Activated CD8-positive, alpha-beta memory T cell treated with anti-CD3 and anti-CD28 coated beads, Interleukin-2, amount 10 ng/mL, durations not matched to agents 7 days and 5 days (primary cell): Measurements from ENCODE around the gene OSBPL3. TPM values are rescaled to one million over a fixed set of nuclear protein-coding genes. Genes with fewer than 3 reads are reported as not detected.

Experiments
- ATAC-seq: fragments of 150-1000 bp; cut with Tn5 transposase; one replicate; pipeline ENCODE4 v1.10.0; 2021; ENCODE audit warnings: moderate library complexity
- CTCF ChIA-PET: fragments of 350-600 bp; sonication (Branson Sonifier 250); formaldehyde crosslinking; loops from one replicate; lab custom pipeline; 2021; ENCODE audit warnings: antibody characterized with exemption; lab: Charles Lee
- DNase-seq: peaks from one replicate; pipeline ENCODE4 v3.0.0-alpha.2; 2020
- H3K27ac Mint-ChIP-seq: one replicate; pipeline ENCODE4 v1.8.0; 2021; ENCODE audit warnings: mild to moderate bottlenecking, mixed read lengths
- H3K27me3 Mint-ChIP-seq: one replicate; pipeline ENCODE4 v1.8.0; 2021; ENCODE audit warnings: mixed read lengths
- H3K36me3 Mint-ChIP-seq: one replicate; pipeline ENCODE4 v1.8.0; 2021; ENCODE audit warnings: mild to moderate bottlenecking, mixed read lengths
- H3K4me1 Mint-ChIP-seq: one replicate; pipeline ENCODE4 v1.8.0; 2021; ENCODE audit warnings: mixed read lengths
- H3K4me3 Mint-ChIP-seq: one replicate; pipeline ENCODE4 v1.8.0; 2021; ENCODE audit warnings: mild to moderate bottlenecking, moderate library complexity, mixed read lengths
- H3K9me3 Mint-ChIP-seq: one replicate; pipeline ENCODE4 v1.8.0; 2022; ENCODE audit warnings: low read depth, mixed read lengths
- total RNA-seq, 2 experiments: library from RNA; stranded (reverse); gene quantifications; one replicate each; pipeline ENCODE4 v1.2.3, GENCODE V29; 2021

Gene OSBPL3
- total RNA-seq, 2 experiments from 2014 or later, result 98.3 to 133 TPM

DNA sequence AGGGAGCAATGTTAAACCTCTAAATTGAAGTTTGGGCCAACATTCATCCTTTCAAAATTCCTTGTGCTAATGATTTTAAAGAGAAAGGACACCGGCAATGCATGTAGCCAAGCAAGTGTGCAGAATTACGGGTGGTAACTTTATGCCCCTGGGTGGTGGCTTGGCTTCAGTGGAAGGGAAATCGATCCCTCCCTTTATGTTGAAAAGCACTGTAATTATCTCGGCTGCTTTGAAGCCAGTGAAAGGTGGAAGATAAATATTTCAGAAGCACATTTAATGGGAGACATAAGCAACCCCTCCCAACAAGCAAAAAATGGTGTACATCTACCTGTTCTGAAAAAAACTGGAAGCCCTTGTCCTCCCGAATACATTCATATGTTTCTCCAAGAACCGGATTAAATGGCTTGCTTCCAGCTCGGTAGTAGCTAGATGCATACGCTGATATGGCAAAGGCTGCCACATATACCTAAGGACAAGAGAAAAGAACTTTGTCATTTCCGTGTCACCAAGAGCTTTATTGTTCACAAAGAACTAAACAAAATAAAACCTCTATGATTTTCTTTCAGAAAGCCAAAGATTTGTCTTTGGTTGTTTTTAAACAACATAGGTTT, 149.4 kb downstream of the OSBPL3 start:
- CTCF ChIA-PET, result interaction anchor here (1.4 kb wide), 1 partner anchor 149 kb away, joined by 5 read pairs; no protein-coding TSS in a partner anchor
- H3K4me3 Mint-ChIP-seq, result no peak overlapping the region
- no peak for ATAC-seq
- H3K4me1 Mint-ChIP-seq, result peaks cover 74% of the 10 kb centered on the region
- no peaks in the 10 kb centered on the region for H3K27me3 Mint-ChIP-seq
- no peaks in the 10 kb centered on the region for H3K9me3 Mint-ChIP-seq
- H3K36me3 Mint-ChIP-seq, result peaks cover 70% of the 10 kb centered on the region
- no peak for DNase-seq
- H3K27ac Mint-ChIP-seq, result no peak overlapping the region

GRCh38 chr7:24829787-24830186, 150.2 kb downstream of the OSBPL3 start:
- peaks cover 78% of the 10 kb centered on the region for H3K4me1 Mint-ChIP-seq
- peak overlapping the region; percentile 32 for H3K27ac Mint-ChIP-seq
- H3K4me3 Mint-ChIP-seq, result no peak overlapping the region
- ATAC-seq (peak; percentile 68), DNase-seq (peak; percentile 54)
- peaks cover 78% of the 10 kb centered on the region for H3K36me3 Mint-ChIP-seq
- CTCF ChIA-PET, result interaction anchor here (1.1 to 1.4 kb wide), 2 partner anchors 16 to 150 kb away, joined by 3 to 5 read pairs; no protein-coding TSS in a partner anchor
- no peaks in the 10 kb centered on the region for H3K9me3 Mint-ChIP-seq
- no peaks in the 10 kb centered on the region for H3K27me3 Mint-ChIP-seq

GRCh38 chr7:24828891-24829661, 150.9 kb downstream of the OSBPL3 start:
- DNase-seq, result no peak
- H3K36me3 Mint-ChIP-seq, result peaks cover 82% of the 10 kb centered on the region
- no peak overlapping the region for H3K4me3 Mint-ChIP-seq
- no peaks in the 10 kb centered on the region for H3K9me3 Mint-ChIP-seq
- H3K27ac Mint-ChIP-seq, result peak overlapping the region; percentile 3
- CTCF ChIA-PET, result interaction anchor here (1.1 to 1.6 kb wide), 2 partner anchors 9 to 16 kb away, joined by 3 to 7 read pairs; no protein-coding TSS in a partner anchor
- H3K4me1 Mint-ChIP-seq, result peaks cover 82% of the 10 kb centered on the region
- H3K27me3 Mint-ChIP-seq, result no peaks in the 10 kb centered on the region
- no peak for ATAC-seq

- ATAC-seq, result no peak
- Mint-ChIP-seq H3K27me3 (no peaks in the 10 kb centered on the region), H3K27ac (peak overlapping the region; percentile 89), H3K9me3 (no peaks in the 10 kb centered on the region), H3K36me3 (peaks cover 81% of the 10 kb centered on the region), H3K4me3 (no peak overlapping the region), H3K4me1 (peaks cover 83% of the 10 kb centered on the region)
- no peak for DNase-seq
- CTCF ChIA-PET, result interaction anchor here (0.8 to 2.6 kb wide), 6 partner anchors 9 to 271 kb away, joined by 3 to 10 read pairs (median 8); no protein-coding TSS in a partner anchor
Measured at GRCh38 chr7:24827589-24827988, 152.4 kb downstream of the OSBPL3 start.

GRCh38 chr7:24827027-24827426, 153.0 kb downstream of the OSBPL3 start:
- peaks cover 79% of the 10 kb centered on the region for H3K36me3 Mint-ChIP-seq
- peak overlapping the region; percentile 55 for H3K4me3 Mint-ChIP-seq
- peak overlapping the region; percentile 89 for H3K27ac Mint-ChIP-seq
- DNase-seq (peak; percentile 56), ATAC-seq (peak; percentile 70)
- H3K4me1 Mint-ChIP-seq, result peaks cover 84% of the 10 kb centered on the region
- H3K27me3 Mint-ChIP-seq, result no peaks in the 10 kb centered on the region
- CTCF ChIA-PET, result interaction anchor here (0.8 to 2.6 kb wide), 8 partner anchors 10 to 272 kb away, joined by 3 to 10 read pairs (median 8); partner anchors contain the start of gene OSBPL3
- no peaks in the 10 kb centered on the region for H3K9me3 Mint-ChIP-seq

GRCh38 chr7:24826662-24827020, 153.3 kb downstream of the OSBPL3 start:
- Mint-ChIP-seq H3K27me3 (no peaks in the 10 kb centered on the region), H3K9me3 (no peaks in the 10 kb centered on the region), H3K4me1 (peaks cover 85% of the 10 kb centered on the region), H3K4me3 (peak overlapping the region; percentile 55), H3K36me3 (peaks cover 76% of the 10 kb centered on the region), H3K27ac (peak overlapping the region; percentile 89)
- DNase-seq (peak; percentile 57), ATAC-seq (peak; percentile 55)
- CTCF ChIA-PET, result interaction anchor here (1.4 to 2.6 kb wide), 7 partner anchors 10 to 267 kb away, joined by 3 to 10 read pairs (median 9); partner anchors contain the start of gene OSBPL3

DNA sequence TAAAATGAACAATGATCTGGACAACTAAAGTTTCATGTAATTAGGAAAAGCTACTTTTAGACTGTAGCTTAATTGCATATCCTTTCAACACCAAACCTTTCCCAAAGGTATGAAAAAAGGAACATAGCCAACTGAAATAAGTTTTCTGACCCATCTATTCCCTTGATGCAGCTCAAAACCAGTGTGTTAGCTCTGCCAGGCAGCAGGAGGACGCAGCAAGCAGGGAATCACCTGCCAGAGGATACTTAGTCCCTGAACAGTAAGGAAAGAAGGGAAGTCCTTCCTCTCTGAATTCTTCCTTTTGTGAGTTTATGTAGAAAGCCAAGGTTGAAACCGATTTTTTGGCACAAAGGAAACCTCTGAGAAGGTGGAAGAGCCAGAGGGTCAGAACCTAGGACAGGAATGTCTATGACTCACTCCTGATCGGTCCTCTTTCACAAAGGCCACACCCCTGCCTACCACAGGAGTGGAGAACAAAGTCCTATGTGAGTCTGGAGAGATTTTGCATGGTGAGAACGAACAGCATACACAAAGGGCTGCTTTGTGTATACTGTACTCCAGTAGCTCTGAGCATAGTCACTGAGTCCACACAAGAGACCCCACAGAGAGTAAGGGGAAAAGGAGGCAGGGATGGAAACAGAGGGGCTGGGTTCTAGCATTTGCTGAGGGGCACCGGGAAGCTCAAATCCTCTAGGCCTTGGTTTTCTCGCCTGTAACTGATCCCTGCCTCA, 153.9 kb downstream of the OSBPL3 start:
- DNase-seq (peak; percentile 47), ATAC-seq (peak; percentile 14)
- peak overlapping the region; percentile 55 for H3K4me3 Mint-ChIP-seq
- H3K27me3 Mint-ChIP-seq, result no peaks in the 10 kb centered on the region
- peaks cover 85% of the 10 kb centered on the region for H3K4me1 Mint-ChIP-seq
- no peaks in the 10 kb centered on the region for H3K9me3 Mint-ChIP-seq
- H3K27ac Mint-ChIP-seq, result peak overlapping the region; percentile 89
- H3K36me3 Mint-ChIP-seq, result peaks cover 75% of the 10 kb centered on the region
- CTCF ChIA-PET, result interaction anchor here (1.8 to 2.6 kb wide), 6 partner anchors 11 to 268 kb away, joined by 6 to 10 read pairs (median 9); partner anchors contain the start of gene OSBPL3

DNA sequence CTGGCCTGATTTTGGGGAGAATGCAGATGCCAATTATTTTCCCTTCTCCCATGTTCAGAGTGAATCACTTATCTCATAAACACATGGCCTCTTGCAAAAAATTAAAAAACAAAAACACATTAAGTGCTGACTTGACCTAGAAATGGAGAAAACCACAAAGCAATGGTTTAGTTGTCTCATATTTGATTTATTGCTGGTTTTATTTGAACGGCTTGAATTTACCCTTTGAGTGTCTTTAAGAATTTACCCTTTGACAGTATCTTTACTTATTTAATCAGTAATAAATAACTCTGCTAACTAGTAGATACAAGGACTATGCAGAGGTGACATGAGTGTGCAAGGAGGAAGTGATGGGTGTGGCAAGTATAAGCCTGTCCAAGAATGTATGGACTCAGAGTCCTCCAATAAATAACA, 154.6 kb downstream of the OSBPL3 start:
- ATAC-seq (no peak), DNase-seq (no peak)
- CTCF ChIA-PET, result interaction anchor here (2.4 to 2.6 kb wide), 4 partner anchors 12 to 268 kb away, joined by 8 to 10 read pairs (median 10); partner anchors contain the start of gene OSBPL3
- no peaks in the 10 kb centered on the region for H3K9me3 Mint-ChIP-seq
- H3K27me3 Mint-ChIP-seq, result no peaks in the 10 kb centered on the region
- H3K4me3 Mint-ChIP-seq, result no peak overlapping the region
- H3K4me1 Mint-ChIP-seq, result peaks cover 84% of the 10 kb centered on the region
- H3K36me3 Mint-ChIP-seq, result peaks cover 69% of the 10 kb centered on the region
- H3K27ac Mint-ChIP-seq, result peak overlapping the region; percentile 89

DNA sequence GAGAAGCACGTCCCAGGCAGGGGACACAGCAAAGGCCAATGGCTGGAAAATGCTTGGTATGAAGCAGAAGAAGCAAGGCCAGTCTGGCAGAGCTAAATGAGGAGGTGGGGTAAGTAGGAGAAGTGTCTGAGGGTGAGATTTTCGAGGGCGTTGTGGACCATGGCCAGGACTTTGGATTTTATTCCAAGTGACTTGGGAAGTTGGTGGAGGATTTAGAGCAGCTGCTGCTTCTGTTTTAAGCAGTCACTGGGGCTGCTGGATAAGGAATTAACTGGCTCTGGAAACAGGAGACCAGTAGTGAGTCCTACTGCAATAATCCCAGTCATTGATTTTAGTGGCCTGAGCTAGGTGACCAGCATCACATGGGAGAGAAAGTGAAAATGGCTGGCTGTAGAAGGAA, 155.1 kb downstream of the OSBPL3 start:
- Mint-ChIP-seq H3K4me1 (peaks cover 84% of the 10 kb centered on the region), H3K36me3 (peaks cover 69% of the 10 kb centered on the region), H3K27me3 (no peaks in the 10 kb centered on the region), H3K9me3 (no peaks in the 10 kb centered on the region), H3K4me3 (no peak overlapping the region), H3K27ac (peak overlapping the region; percentile 26)
- ATAC-seq (no peak), DNase-seq (no peak)
- CTCF ChIA-PET, result interaction anchor here (2.4 kb wide), 2 partner anchors 154 to 269 kb away, joined by 8 to 10 read pairs; partner anchors contain the start of gene OSBPL3

DNA sequence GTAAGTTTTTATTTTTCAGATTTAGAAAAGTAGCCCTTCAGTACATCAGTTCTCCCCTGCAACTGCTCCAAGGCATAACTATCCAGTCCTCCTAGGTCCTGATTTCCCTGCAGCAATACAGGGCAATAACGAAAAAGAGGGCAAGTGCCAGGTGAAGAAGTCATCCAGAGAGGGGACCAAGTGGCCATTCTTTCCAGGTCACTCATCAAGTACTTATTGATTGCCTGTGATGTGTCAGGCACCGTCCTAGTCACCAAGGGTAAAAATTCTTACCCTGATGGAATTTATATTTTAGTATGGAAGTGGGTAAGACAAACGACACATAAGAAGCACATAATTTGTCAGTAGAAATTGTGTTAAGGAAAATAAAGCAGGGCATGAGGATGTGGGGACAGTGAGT, 155.6 kb downstream of the OSBPL3 start:
- no peak overlapping the region for H3K4me3 Mint-ChIP-seq

GRCh38 chr7:24821754-24822054, 158.3 kb downstream of the OSBPL3 start:
- H3K27me3 Mint-ChIP-seq, result no peaks in the 10 kb centered on the region

More for the DNA sequence above, 155.6 kb downstream of the OSBPL3 start:
- ATAC-seq (no peak), DNase-seq (no peak)
- CTCF ChIA-PET, result interaction anchor here (2.4 kb wide), 2 partner anchors 155 to 269 kb away, joined by 8 to 10 read pairs; partner anchors contain the start of gene OSBPL3
- peaks cover 82% of the 10 kb centered on the region for H3K4me1 Mint-ChIP-seq
- no peak overlapping the region for H3K27ac Mint-ChIP-seq
- peaks cover 66% of the 10 kb centered on the region for H3K36me3 Mint-ChIP-seq
- H3K9me3 Mint-ChIP-seq, result no peaks in the 10 kb centered on the region
- no peaks in the 10 kb centered on the region for H3K27me3 Mint-ChIP-seq

DNA sequence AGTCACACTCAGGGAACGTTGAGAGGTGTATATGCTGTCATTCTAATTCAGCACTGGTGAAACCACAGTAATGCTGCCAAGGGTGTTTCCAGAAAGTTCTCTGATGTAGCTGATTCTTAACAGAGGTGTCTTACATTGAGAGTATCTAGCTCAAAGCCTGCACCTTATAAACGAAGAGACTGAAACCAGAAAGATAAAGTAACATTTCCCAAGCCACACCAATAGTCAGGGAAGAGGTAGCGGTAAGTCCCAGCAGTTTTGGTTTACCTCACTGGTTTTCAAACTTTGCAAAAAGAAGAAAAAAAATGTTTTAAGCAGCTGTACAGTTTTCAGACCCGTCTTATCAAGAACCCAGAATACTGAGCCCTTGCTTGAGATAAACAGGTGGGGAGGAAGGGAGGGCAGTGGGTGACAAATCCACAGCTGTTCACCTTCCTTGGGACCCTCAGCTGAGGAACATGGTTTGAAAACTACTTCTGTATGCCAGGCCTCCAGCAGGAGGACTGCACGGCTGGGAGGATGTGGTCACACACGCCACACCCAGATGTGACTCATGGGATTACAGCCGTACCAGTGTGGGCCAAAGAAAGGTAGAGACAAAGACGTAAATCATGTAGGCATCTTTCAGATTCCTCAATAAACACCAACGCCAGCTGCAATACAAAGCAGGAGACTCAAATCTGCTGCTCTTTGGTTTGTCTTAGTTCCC, 158.8 kb downstream of the OSBPL3 start:
- Mint-ChIP-seq H3K4me1 (peaks cover 56% of the 10 kb centered on the region), H3K27me3 (no peaks in the 10 kb centered on the region), H3K4me3 (peak overlapping the region; percentile 34), H3K27ac (peak overlapping the region; percentile 98), H3K9me3 (no peaks in the 10 kb centered on the region), H3K36me3 (peaks cover 56% of the 10 kb centered on the region)
- ATAC-seq (peak; percentile 88), DNase-seq (peak; percentile 94)
- CTCF ChIA-PET, result interaction anchor here (0.7 to 4.6 kb wide), 38 partner anchors 7 to 277 kb away, joined by 3 to 90 read pairs (median 4); partner anchors contain the start of gene OSBPL3

More at GRCh38 chr7:24821754-24822054, 158.3 kb downstream of the OSBPL3 start:
- Mint-ChIP-seq H3K27ac (peak overlapping the region; percentile 98), H3K4me3 (peak overlapping the region; percentile 34), H3K9me3 (no peaks in the 10 kb centered on the region), H3K4me1 (peaks cover 61% of the 10 kb centered on the region), H3K36me3 (peaks cover 56% of the 10 kb centered on the region)
- no peak for ATAC-seq
- CTCF ChIA-PET, result interaction anchor here (0.7 to 4.6 kb wide), 17 partner anchors 9 to 273 kb away, joined by 3 to 90 read pairs (median 4); partner anchors contain the start of gene OSBPL3
- no peak for DNase-seq
